ENCODE data around the gene LRRN2. TPM values are rescaled to one million over a fixed set of nuclear protein-coding genes. Genes with fewer than 3 reads are reported as not detected.

Gene LRRN2
- total and polyA plus RNA-seq, 2 donors (not counting 3 experiments of a cell fraction or from before 2014, with no cell fraction given) = not detected

GRCh38 chr1:204621396-204621795 is 64.1 kb downstream of the LRRN2 start:
- Histone ChIP-seq H3K27ac (ENCODE audit: insufficient read depth, low read depth, low read length) (no peak overlapping the region), H3K4me3 (replicated peaks in 1 of 3; ENCODE audit: insufficient read depth in 1 of 3, low read depth in 1 of 3, low read length in 3 of 3) (no peak overlapping the region), H3K9ac (replicated peaks; ENCODE audit: extremely low read depth, insufficient read depth, low read length) (no peak overlapping the region), H3K4me2 (ENCODE audit: insufficient read depth, low read length) (no peak overlapping the region), H3K36me3 (ENCODE audit: control insufficient read depth in 2 of 2, extremely low read depth in 1 of 2, insufficient read depth in 2 of 2, low read length in 2 of 2) (no peaks in the 10 kb centered on the region), H3K9me1 (replicated peaks; ENCODE audit: control insufficient read depth, extremely low read depth, insufficient read depth, low read length) (no peaks in the 10 kb centered on the region), H3K27me3 (ENCODE audit: control insufficient read depth in 2 of 2, insufficient read depth in 2 of 2, low read length in 2 of 2) (no peaks in the 10 kb centered on the region), H3K9me3 (replicated peaks; ENCODE audit: control insufficient read depth, insufficient read depth, low read length) (no peaks in the 10 kb centered on the region), H3K79me2 (ENCODE audit: control insufficient read depth, insufficient read depth, low read length) (no peaks in the 10 kb centered on the region), H3K4me1 (ENCODE audit: control insufficient read depth, extremely low read depth, insufficient read depth, low read length) (no peaks in the 10 kb centered on the region), H2AFZ (ENCODE audit: low read depth, low read length) (no peak overlapping the region), H4K20me1 (replicated peaks; ENCODE audit: control insufficient read depth, extremely low read depth, insufficient read depth, low read length) (no peaks in the 10 kb centered on the region)
- no peak for DNase-seq (ENCODE audit: low read depth, low spot score)
- intact Hi-C loops (cut with micrococcal nuclease) (no loop called here), dilution Hi-C loops (cut with MboI; ENCODE audit: extremely low pct_ligation_motif_present, low sequenced_read_pairs) (no loop called here)
- BruUV-seq (replicated peaks) = no TSS peak
- ChIA-PET CTCF (interaction anchor here (1.3 kb wide), 1 partner anchor 186 kb away, joined by 3 read pairs; no protein-coding TSS in a partner anchor), POLR2A (no interaction called here)
- TF ChIP-seq POLR2AphosphoS5 (IDR thresholded peaks at IDR 0.05; ENCODE audit: insufficient read depth, low read depth, low read length) (no peak), POLR2A (IDR thresholded peaks at IDR 0.05; ENCODE audit: low read depth, low read length) (no peak), JUN (IDR thresholded peaks at IDR 0.05; ENCODE audit: borderline replicate concordance, insufficient read depth, insufficient read length, low read depth) (no peak), FOS (IDR thresholded peaks at IDR 0.05; ENCODE audit: borderline replicate concordance, insufficient read depth, low read length) (no peak), EZH2 (IDR thresholded peaks at IDR 0.05; ENCODE audit: borderline replicate concordance, low read depth, low read length, severe bottlenecking) (no peak), MYC (IDR thresholded peaks at IDR 0.05; ENCODE audit: low read depth, low read length) (no peak), GATA2 (IDR thresholded peaks at IDR 0.05; ENCODE audit: insufficient read depth, insufficient read length, low read depth, low read length) (no peak)
- TF ChIP-seq, protein P1, sequence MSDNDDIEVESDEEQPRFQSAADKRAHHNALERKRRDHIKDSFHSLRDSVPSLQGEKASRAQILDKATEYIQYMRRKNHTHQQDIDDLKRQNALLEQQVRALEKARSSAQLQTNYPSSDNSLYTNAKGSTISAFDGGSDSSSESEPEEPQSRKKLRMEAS (IDR thresholded peaks at IDR 0.05; ENCODE audit: insufficient read depth, insufficient read length) = no peak
- TF ChIP-seq, protein P2, sequence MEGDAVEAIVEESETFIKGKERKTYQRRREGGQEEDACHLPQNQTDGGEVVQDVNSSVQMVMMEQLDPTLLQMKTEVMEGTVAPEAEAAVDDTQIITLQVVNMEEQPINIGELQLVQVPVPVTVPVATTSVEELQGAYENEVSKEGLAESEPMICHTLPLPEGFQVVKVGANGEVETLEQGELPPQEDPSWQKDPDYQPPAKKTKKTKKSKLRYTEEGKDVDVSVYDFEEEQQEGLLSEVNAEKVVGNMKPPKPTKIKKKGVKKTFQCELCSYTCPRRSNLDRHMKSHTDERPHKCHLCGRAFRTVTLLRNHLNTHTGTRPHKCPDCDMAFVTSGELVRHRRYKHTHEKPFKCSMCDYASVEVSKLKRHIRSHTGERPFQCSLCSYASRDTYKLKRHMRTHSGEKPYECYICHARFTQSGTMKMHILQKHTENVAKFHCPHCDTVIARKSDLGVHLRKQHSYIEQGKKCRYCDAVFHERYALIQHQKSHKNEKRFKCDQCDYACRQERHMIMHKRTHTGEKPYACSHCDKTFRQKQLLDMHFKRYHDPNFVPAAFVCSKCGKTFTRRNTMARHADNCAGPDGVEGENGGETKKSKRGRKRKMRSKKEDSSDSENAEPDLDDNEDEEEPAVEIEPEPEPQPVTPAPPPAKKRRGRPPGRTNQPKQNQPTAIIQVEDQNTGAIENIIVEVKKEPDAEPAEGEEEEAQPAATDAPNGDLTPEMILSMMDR (IDR thresholded peaks at IDR 0.05; ENCODE audit: extremely low read depth in 1 of 2, insufficient read depth in 1 of 2, low read depth in 1 of 2, low read length in 2 of 2) = no peak
- FAIRE-seq = no peak
